Activated B cell treated with CpG ODN at 0.5 μM for 24 hours (primary cell): ENCODE results near the gene PLD4. TPM values are rescaled to one million over a fixed set of nuclear protein-coding genes. Genes with fewer than 3 reads are reported as not detected.

Experiments used
- ATAC-seq: fragments of 200-7000 bp; cut with Tn5 transposase; one replicate; pipeline ENCODE4 v1.10.0; 2021; ENCODE audit warnings: low read depth, mild to moderate bottlenecking, moderate library complexity
- CTCF ChIA-PET: fragments of 350-600 bp; sonication (Branson Sonifier 250); formaldehyde crosslinking; loops from one replicate; lab custom pipeline; 2021; ENCODE audit warnings: antibody characterized with exemption; lab: Charles Lee
- POLR2A ChIA-PET: fragments of 350-600 bp; sonication (Branson Sonifier 250); formaldehyde crosslinking; loops from one replicate; lab custom pipeline; 2021; ENCODE audit warnings: antibody characterized with exemption; lab: Charles Lee
- DNase-seq: peaks from one replicate; pipeline ENCODE4 v3.0.0; 2022
- H3K27ac Mint-ChIP-seq: one replicate; pipeline ENCODE4 v1.8.0; 2020; ENCODE audit warnings: mixed read lengths
- H3K27me3 Mint-ChIP-seq: one replicate; pipeline ENCODE4 v1.8.0; 2021; ENCODE audit warnings: mixed read lengths
- H3K36me3 Mint-ChIP-seq: one replicate; pipeline ENCODE4 v1.8.0; 2021; ENCODE audit warnings: low read depth, mixed read lengths
- H3K4me1 Mint-ChIP-seq: one replicate; pipeline ENCODE4 v1.8.0; 2021; ENCODE audit warnings: mixed read lengths
- H3K4me3 Mint-ChIP-seq: one replicate; pipeline ENCODE4 v1.8.0; 2020; ENCODE audit warnings: mild to moderate bottlenecking, mixed read lengths
- H3K9me3 Mint-ChIP-seq: one replicate; pipeline ENCODE4 v1.8.0; 2020; ENCODE audit warnings: mixed read lengths
- CTCF ChIP-seq: fragments of 200-600 bp; IDR thresholded peaks from one replicate; pipeline ENCODE4 v1.8.0; 2022; ENCODE audit warnings: antibody characterized with exemption, mild to moderate bottlenecking
- intact Hi-C: fragments of 100-400 bp; cut with micrococcal nuclease; formaldehyde crosslinking; loops from one replicate; pipeline ENCODE4 v1.15.1; 2024
- total RNA-seq: library from RNA; stranded (reverse); gene quantifications from 2 replicates; pipeline ENCODE4 v1.2.3, GENCODE V29; 2022

Gene PLD4
- total RNA-seq, 1 donor from 2014 or later = 473 TPM

DNA sequence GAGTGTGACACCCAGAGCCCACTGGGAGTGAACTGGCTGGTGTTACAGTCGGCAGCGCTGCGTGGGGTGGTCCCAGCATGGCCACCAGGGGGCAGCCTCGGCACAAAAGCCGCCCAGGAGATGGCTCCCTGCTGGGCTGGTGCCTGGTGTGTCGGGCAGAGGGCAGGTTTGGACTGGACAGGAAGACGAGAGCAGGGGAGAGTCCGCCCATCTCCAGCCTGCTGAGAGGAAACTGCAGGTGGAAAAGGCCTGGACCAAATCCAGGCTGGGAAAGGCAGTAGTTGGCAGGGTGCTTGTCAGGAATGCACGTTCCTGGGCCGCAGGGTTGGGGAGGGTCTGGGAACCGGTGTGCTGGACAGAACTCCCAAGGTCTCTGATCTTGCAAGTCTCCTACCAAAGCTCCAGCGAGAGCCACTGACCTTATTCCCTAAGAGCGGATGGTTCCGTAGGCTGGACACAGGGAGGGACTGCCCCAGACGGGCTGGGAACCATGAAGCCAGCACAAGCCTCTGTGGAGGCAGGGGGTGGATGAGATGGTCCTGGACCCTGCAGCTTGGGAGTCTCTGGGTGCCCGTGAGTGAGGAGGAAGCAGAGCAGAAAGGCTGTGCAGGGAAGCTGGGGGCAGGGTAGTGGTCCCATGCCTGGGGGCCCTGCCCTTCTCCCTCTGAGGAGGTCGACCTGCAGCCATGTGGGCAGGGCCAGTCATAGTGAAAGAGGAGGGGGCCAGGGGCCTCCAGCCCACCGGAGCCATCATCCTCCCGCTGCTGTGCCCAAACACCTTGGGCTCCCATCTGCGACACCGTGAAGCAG is 51.7 kb downstream of the PLD4 start:
- intact Hi-C loops = loop anchor here (1.0 to 2.0 kb wide), 4 partner anchors 69 to 376 kb away; no protein-coding TSS in a partner anchor
- peak; percentile 85 for ATAC-seq
- POLR2A ChIA-PET = interaction anchor here (0.9 kb wide), 1 partner anchor 111 kb away, joined by 9 read pairs; no protein-coding TSS in a partner anchor

GRCh38 chr14:104977008-104977680 is 52.5 kb downstream of the PLD4 start:
- no peaks in the 10 kb centered on the region for H3K9me3 Mint-ChIP-seq
- H3K4me1 Mint-ChIP-seq = peaks cover 14% of the 10 kb centered on the region
- H3K27me3 Mint-ChIP-seq = peaks cover 21% of the 10 kb centered on the region
- ChIA-PET CTCF (interaction anchor here (2.0 to 5.3 kb wide), 2 partner anchors 61 to 67 kb away, joined by 7 to 71 read pairs; no protein-coding TSS in a partner anchor), POLR2A (no interaction called here)
- intact Hi-C loops = loop anchor here (2.0 kb wide), 1 partner anchor 376 kb away; no protein-coding TSS in a partner anchor
- ATAC-seq (no peak), DNase-seq (no peak)
- peak overlapping the region; percentile 48 for H3K4me3 Mint-ChIP-seq
- H3K36me3 Mint-ChIP-seq = no peaks in the 10 kb centered on the region
- no peak for TF ChIP-seq CTCF
- H3K27ac Mint-ChIP-seq = no peak overlapping the region

More for the DNA sequence above, 51.7 kb downstream of the PLD4 start:
- Mint-ChIP-seq H3K36me3 (no peaks in the 10 kb centered on the region), H3K27ac (no peak overlapping the region), H3K9me3 (no peaks in the 10 kb centered on the region), H3K27me3 (peaks cover 21% of the 10 kb centered on the region), H3K4me1 (peaks cover 14% of the 10 kb centered on the region), H3K4me3 (peak overlapping the region; percentile 69)
- no peak for TF ChIP-seq CTCF
- CTCF ChIA-PET = interaction anchor here (0.9 to 5.3 kb wide), 8 partner anchors 8 to 110 kb away, joined by 3 to 71 read pairs (median 4); no protein-coding TSS in a partner anchor
- peak; percentile 86 for DNase-seq

DNA sequence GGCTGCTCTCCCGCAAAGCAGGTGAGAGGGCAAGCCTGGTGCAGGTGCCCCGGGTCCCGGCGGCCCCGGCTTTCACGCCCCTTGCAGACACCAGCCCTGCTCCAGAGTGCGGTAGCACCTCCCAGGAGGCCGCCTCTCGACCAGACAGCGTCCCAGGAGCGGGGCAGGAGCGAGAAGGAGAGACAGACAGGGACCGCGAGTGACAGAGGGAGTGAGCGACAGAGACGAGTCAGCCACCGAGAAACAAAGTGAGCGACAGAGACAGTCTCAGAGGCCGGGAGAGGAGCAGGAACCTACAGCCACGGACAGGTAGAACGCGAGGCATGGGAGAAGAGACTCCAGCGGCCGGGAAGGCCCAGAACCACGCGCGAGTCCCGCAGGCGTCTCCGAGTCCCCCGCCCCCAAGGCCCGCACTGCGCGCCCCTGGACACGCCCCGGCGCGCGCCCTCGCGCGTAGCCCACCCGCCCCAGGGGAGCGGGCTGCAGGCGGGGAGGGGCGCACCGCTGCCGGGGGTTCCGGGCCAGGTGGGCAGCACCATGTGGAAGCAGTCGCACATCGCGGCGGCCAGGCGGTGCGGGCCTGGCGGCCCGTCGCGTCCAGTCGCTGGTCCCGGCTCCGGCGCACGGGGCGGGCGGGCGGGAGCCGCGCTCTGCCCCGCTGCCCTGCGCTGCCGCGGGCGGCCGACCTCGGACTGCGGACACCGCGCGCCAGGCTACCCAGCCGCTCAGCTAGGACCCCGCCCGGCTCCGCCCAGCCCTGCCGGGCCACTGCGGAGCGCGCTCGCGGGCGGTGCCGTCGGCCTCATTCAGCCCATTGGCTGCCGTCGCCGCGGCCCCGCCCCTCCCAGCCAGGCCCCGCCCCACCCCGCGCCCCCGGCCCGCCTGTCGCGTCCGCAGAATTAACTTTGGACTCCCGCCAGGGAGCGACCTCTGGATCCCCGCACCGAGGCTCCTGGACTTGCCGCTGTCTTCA is 53.3 kb downstream of the PLD4 start, which contains the start of gene AHNAK2:
AHNAK2 (minus strand) TSS at position 694 of the 973 bp plus-strand sequence; CDS start at position 557, 137 bp downstream.
- peak; percentile 73 for ATAC-seq
- peaks cover 21% of the 10 kb centered on the region for H3K27me3 Mint-ChIP-seq

More for the DNA sequence above, 53.3 kb downstream of the PLD4 start, which contains the start of gene AHNAK2:
- Mint-ChIP-seq H3K4me3 (peak within 1 kb of the TSS; percentile 77), H3K4me1 (peaks cover 14% of the 10 kb centered on the region), H3K27ac (no peak within 1 kb of the TSS), H3K36me3 (no peaks in the 10 kb centered on the region), H3K9me3 (no peaks in the 10 kb centered on the region)
- ChIA-PET CTCF (no interaction called here), POLR2A (no interaction called here)
- DNase-seq = no peak
- intact Hi-C loops = loop anchor here (2.0 kb wide), 1 partner anchor 375 kb away; no protein-coding TSS in a partner anchor
- no peak for TF ChIP-seq CTCF
